Measurements from ENCODE around the gene KRTAP9-4.

KRTAP9-4 gene

DNA sequence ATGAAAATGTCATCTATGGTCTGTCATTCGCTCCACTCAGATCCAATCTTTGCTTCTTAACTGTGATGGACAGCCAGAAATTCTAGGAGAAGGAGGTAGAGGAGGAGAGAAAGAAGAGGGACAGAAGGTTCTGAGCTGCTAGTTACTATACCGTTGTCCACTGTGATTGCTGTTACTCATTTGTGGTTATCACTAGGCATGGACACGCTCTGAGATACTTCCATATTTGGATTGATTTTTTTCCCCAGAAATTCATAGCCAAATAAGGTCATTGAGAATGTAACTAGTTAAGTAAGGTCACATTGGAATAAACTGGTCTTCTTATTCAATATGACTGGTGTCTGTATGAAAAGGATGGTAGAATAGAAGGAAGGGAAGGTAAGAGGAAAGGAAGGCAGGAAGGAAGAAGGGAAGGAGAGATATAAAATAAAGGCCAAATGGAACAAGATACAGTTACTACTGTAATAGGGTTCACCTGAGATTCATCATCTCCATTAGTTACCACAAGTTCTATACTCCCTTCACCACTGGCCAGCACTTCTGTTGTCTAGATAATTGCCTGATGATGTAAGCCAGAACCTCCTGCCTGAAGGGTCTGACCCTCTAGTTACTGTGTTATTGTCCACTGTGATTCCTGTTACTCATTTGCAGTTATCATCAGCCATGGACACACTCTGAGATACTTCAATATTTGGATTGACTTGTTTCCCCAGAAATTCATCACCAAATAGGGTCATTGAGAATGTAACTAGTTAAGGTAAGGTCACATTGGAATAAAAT, 28.9 kb downstream of the KRTAP9-4 start:
- no peak for FAIRE-seq
- TF ChIP-seq, protein P1, sequence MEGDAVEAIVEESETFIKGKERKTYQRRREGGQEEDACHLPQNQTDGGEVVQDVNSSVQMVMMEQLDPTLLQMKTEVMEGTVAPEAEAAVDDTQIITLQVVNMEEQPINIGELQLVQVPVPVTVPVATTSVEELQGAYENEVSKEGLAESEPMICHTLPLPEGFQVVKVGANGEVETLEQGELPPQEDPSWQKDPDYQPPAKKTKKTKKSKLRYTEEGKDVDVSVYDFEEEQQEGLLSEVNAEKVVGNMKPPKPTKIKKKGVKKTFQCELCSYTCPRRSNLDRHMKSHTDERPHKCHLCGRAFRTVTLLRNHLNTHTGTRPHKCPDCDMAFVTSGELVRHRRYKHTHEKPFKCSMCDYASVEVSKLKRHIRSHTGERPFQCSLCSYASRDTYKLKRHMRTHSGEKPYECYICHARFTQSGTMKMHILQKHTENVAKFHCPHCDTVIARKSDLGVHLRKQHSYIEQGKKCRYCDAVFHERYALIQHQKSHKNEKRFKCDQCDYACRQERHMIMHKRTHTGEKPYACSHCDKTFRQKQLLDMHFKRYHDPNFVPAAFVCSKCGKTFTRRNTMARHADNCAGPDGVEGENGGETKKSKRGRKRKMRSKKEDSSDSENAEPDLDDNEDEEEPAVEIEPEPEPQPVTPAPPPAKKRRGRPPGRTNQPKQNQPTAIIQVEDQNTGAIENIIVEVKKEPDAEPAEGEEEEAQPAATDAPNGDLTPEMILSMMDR (IDR thresholded peaks at IDR 0.05; ENCODE audit: insufficient read depth, missing control alignments): no peak
- no peak for DNase-seq (ENCODE audit: insufficient read length, low spot score)

DNA sequence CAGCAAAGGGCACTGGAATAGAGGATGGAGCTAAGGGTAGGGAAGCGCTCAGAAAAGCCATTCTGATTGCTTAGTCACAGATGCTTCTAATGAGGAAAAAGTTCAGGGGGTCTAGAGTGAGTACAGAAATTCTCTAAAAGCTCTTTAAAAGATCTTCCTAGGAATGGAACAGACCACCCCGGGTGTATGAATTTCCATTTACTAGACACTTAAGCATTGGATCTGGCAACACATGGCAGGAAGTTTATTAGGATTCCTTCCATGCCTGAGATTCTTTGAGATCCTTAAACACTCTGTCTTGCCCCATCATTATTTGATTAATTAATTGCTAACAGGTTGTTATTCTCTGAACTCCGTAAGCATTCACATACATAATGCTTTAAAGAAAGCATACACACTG, 34.6 kb downstream of the KRTAP9-4 start:
- TF ChIP-seq, protein P1 (IDR thresholded peaks at IDR 0.05; ENCODE audit: insufficient read depth, missing control alignments): no peak
- no peak for DNase-seq (ENCODE audit: insufficient read length, low spot score)
- no peak for FAIRE-seq

DNA sequence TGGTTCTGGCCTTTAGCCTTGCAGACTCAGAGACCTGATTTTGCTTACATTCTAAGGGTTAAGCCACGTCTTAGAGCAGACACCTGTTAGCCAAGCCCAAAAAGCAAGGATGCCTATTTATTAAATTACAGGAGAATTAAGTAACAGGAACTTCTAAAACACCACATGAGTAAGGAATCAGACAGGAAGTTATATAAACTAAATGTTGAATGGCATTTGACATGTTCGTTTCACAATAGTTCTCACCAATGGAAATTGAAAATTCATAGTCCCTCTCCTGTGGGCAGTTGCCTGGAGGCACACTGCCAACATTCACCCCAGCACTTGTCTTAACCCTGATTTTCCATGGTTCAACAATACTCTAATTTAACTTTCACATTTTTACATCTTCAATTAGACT, 35.1 kb downstream of the KRTAP9-4 start:
- FAIRE-seq: no peak
- TF ChIP-seq, protein P1 (IDR thresholded peaks at IDR 0.05; ENCODE audit: insufficient read depth, missing control alignments): no peak
- DNase-seq (ENCODE audit: insufficient read length, low spot score): no peak

DNA sequence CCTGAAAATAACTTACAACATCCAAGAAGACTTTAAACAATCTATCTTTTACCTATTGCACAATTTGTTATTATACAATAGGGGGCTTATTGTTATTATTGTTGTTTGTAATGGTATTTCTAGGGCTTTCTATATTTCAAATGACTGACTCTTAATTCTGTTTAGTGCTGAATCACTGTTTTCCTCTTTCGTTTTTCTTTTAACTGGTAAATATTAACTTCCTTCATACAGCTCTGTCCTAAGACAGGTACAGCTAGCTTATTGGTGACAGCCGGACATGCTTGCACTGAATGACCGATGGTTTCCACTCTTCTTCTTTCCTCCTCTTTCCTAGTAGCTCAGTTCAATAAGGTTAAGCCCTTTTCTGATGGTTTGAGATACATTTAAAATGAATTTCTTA, 37.6 kb downstream of the KRTAP9-4 start:
- FAIRE-seq (no peak), DNase-seq (ENCODE audit: insufficient read length, low spot score) (no peak)
- TF ChIP-seq, protein P1 (IDR thresholded peaks at IDR 0.05; ENCODE audit: insufficient read depth, missing control alignments): no peak

DNA sequence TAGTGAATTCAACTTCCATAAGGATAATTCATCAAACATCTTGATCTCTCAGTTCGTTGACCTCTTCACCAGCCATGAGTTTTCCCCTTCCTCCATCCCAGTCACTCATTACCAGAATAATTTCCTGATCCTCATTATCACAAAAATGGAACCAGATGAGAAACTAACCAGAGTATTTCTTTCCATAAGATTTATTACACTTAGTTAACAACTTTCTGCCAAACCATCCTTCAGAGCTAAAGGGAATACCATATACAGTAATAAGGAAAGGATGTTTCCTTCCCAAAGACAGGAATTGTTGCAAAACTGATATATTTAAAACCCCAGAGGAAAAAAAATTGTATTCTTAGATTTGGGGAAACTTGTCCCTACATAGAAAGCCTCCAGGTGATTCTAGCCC, 44.5 kb downstream of the KRTAP9-4 start:
- DNase-seq (ENCODE audit: insufficient read length, low spot score): no peak
- no peak for FAIRE-seq
- TF ChIP-seq, protein P1 (IDR thresholded peaks at IDR 0.05; ENCODE audit: insufficient read depth, missing control alignments): no peak

DNA sequence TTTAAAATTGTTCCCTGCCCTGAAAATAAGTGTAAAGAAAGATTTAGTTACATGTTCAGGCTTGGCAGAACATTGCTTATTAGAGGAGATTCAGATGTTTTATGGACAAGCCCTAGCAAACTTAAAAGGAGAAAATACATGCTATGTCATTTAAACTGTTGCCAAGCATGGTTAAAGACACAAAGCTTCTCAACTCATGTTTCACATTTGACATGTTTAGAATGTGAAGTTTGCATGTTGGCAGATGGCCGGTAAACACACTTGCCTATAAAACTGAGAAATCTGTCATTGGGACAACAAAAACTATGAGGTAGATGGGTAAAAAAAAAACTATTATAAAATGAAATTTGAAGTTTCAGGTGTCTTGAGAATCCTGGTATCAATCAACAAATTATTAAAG, 47.4 kb downstream of the KRTAP9-4 start:
- FAIRE-seq (no peak), DNase-seq (ENCODE audit: insufficient read length, low spot score) (no peak)
- TF ChIP-seq, protein P1 (IDR thresholded peaks at IDR 0.05; ENCODE audit: insufficient read depth, missing control alignments): no peak

DNA sequence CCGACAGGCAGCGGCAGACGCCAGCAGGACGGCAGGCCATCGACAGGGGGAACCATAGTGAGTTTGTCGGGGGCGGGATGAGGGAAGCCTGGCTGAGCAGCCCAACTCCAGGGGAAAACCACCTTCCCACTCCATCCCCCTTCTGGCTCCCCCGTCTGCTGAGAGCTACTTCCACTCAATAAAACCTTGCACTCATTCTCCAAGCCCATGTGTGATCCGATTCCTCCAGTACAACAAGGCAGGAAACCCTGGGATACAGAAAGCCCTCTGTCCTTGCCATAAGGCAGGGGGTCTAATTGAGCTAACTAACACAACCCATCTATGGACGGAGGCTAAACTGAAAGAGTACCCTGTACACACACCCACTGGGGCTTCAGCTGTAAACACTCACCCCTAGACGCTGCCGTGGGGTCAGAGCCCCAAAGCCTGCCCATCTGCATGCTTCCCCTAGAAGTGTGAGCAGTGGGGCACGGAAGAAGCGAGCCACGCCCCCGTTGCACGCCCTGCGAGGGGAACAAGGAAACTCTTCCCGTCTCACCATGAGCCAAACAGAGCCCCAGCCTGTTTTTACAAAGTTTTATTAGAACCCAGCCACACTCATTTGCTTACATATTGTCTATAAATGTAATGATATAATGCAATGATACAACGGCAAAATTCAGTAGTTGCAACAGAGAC, 49.1 kb downstream of the KRTAP9-4 start:
- DNase-seq (ENCODE audit: insufficient read length, low spot score) (no peak), FAIRE-seq (no peak)
- TF ChIP-seq, protein P1 (IDR thresholded peaks at IDR 0.05; ENCODE audit: insufficient read depth, missing control alignments): no peak

Data from D721Med (cell line).